COLO829 (cell line): ENCODE measurements around the gene DYNLRB1.

Experiments
- DNase-seq: peaks from one replicate; pipeline ENCODE4 v3.0.0; 2012; ENCODE audit warnings: low spot score

The DYNLRB1 gene

GRCh38 chr20:34579191-34579978, 63.2 kb downstream of the DYNLRB1 start:
- DNase-seq = peak; percentile 60

DNA sequence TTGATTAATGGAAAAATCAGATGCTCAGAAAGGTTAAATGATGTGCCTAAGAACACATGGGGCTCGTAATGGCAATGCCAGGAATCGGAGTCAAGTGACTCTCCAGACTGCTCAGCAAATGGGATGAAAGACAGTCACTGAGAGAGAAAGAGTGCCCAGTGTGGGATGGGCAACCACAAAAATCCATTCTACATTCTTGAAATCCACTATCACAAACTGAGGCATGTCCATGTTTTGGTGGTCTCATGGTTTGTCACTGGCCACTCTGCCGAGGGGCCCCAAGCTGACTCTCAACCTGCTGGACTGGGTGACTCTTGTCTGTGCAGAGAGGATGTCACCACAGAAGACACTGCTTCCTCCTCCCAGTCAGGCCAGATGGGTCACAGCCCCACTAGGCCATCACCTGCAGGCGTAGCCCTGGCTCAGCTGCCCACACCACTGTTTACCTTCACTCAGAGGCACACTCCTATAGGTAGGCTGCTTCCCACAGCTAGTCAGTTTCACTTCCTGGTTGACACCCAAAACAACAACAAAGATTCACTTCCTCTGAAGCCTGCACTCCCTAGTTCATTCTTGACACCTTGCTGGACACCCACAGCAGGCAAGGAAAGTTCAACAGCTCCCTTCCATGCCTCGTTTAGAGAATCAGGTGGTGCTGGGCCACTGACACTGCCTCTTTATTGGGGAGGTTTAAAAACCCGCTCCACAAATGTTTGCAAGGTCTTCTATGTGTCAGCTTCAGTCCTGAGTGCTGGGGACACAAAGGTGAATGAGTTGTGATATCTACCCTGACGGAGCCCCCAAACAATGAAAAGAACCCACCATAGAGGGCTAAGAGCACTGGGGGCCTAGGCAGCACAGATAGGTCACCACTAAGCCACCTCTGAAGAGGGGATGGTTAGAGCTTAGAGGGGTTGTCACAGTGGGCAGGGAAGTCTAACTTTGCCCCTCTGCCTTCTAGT, 64.0 kb downstream of the DYNLRB1 start:
- DNase-seq = no peak

DNA sequence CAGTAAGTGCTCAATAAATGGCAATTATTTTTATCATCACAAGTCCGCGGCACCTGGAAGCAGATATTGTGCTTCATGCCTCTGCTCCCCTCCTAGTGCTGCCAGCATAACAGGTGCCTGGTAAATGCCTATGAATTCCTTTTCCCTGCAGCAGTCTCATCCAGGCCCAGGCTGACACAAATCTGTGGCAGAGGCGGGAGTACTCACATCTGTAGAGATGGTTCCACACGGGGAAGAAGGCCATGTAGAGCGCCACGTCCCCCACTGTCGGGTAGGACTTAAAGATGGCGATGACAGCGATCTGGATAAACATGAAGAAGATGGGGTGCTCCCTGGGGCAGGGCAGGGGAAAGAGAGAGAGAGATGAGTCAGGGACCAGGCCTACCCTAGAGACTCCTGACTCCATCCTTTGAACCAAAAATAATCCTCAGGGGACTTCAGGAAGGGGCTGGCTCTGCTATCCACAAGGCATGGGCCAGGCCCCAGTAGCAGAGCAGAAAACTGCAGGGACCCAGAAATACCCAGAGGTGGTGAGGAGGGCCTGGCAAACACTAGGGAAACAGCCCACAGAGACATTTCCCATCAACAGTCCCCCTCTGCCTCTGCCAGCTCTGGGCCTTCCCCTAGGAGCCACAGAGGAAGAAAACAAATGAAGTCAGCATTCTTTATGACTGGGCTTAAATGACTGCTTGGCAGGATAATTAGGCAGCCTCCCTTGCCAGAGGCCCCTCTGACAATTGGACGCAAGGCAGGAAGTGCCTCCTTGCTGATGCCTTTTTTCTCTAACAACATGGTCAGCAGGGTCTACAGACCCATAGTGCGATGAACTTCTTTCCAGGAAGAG, 65.3 kb downstream of the DYNLRB1 start:
- DNase-seq = no peak

GRCh38 chr20:34582221-34582620, 66.0 kb downstream of the DYNLRB1 start:
- no peak for DNase-seq

GRCh38 chr20:34582911-34583310, 66.7 kb downstream of the DYNLRB1 start:
- DNase-seq = no peak

DNA sequence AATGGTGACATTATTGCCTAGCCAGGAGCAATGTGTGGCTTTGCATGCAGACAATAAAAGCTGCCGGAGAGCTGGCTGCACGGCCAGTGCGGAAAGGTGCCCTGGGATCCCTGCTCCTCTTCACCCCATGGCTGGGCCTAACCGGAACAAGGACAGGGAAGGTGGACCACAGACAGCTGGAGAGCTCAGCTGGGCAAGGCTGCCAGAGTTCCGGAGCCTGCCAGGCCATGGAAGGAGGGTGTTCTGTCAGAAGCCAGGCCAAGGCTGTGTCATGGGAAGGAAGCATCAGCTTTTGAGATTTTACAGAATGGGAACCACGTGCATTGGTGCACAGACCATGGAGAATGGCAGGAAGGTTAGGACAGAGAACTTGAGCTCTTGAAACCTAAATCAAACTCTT, 67.3 kb downstream of the DYNLRB1 start:
- no peak for DNase-seq

DNA sequence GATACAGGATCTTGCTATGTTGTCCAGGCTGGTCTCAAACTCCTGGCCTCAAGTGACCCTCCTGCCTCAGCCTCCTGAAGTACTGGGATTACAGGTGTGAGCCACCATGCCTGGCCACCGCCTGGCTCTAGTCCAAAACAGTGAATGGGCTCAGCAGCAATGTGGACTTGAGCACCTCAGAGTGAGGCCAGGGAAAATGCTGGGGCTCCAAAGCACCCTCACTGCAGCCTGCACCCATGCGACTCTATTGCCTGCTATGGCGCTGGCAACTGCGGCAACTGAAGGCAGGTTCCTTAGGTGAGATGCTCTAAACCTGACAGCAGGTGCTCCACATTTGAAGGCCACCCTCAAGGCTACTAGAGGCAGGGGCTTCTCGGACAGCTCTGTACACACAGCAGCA, 68.8 kb downstream of the DYNLRB1 start:
- DNase-seq = no peak

DNA sequence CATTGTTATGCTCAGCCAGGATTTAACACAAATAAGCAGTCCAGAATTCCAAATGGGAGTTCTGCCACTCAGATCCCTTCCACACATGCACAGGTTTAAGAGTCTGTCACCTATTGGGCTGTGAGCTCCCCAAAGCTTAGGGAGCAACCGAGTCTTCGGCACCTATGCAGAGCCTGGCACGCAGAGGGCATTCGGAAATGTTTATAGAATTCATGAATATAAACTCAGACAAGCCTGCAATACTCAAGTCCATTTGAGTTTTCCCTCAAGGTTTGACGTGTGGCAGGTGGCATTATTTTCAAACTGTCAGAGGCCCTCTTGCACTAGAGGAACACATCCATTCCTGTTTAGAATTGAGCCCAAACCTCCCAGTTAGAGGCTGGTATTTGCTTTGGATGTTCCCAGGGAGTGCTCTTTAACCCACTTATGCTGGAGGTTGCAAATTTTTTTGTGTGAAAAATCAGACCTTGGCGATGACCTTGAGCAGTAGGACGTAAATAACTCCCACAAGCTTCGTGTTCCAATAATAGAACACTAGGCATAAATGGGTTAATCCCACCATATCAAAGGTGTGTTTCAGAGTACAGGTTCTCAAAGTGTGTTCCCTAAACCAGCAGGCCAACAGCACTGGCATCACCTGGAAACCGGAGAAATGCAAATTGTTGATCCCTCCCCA, 70.4 kb downstream of the DYNLRB1 start:
- DNase-seq = no peak
